ENCODE measurements around the gene GRAMD4.
"Not testable (repeated sequence)": the region's sequence is repeated elsewhere in the genome, so short reads cannot be mapped to it uniquely, and the experiment has no call there.

The GRAMD4 gene

DNA sequence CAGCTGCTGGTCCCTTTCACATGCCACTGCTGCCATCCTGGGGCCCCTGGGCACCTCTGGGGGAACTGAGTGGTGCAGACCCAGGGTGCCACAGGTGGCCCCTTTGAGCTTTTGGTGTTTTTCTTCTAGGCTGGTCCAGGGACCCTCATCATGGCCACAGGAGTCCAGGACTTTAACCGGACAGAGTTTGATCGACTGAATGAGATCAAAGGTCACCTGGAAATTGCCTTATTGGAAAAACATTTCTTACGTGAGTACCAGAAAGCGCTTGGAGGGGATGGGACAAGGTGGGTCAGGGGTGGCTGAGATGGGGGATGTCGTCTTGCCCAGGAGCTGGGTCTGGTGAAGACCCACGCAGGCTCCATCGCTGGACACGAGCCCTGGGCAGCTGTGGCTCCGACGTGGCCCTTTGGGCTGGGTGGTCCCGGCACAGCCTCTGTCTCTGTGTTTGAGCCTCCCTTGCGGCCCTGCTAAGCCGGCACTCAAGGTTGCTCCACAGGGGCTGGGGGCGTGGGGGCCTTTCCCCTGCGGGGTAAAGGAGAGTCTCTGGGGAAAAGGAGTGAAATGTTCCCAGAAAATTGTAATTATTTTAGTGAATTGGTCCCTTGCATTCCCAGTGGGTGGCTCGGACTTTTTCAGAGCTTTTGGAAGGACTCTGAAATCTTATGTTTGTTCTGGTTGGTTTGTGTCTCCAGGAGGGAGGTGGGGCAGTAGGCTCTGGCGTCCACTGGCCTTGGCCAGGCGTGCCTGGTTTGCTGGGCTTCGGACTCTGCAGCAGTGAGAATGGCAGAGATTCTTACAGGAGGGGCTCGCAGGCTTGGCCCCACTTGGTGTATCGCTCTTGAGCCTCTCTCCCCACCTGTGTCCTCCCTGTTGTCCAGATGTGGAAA lies 17.8 kb downstream of the GRAMD4 start:
- no peak for DNase-seq (ENCODE audit: low spot score)

GRCh38 chr22:46638601-46639431 lies 18.6 kb downstream of the GRAMD4 start:
- DNase-seq (ENCODE audit: low spot score), result no peak

DNA sequence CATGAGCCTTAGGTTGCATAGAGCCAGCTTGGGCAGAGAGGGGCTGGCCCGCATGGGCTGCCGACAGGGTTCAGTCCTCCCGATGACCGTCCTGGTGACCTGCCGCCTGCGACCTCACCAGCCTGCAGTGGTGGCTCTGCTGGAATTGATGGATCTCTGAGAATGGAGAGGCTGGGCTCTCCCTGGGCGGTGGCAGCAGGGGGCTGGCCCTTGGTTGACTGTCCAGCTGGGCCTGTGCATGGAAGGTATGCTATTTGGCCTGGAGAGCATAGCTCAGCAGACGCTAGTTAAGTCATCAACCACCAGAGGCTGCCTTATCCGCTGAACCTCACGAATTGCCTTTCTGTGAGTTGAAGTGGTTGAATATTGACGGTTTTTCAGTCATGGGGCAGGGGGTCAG lies 19.7 kb downstream of the GRAMD4 start:
- no peak for DNase-seq (ENCODE audit: low spot score)

- DNase-seq (ENCODE audit: low spot score), result no peak
These were observed 20.3 kb downstream of the GRAMD4 start for GRCh38 chr22:46640293-46641055.

DNA sequence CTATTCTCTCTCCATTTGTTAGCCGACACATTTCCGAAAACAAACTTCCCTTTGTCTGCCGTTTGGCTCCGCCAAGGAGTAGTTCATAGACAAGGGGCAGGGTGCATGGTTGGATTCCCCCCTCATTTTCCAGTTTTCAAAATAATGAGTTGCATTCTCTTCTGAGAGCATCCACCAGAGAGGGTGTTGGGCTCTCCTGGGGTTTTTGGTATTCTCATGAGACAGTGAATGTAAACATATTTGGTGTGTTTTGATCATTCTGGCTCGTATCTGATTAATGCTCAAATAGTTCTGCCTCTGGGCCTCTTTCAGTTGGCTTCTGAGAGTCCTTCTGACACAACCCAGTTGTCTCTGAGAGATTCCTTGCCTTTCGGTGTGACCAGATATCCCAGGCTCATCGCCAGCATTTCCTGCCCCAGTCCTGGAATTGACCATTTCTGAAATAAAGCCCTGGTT lies 21.7 kb downstream of the GRAMD4 start:
- no peak for DNase-seq (ENCODE audit: low spot score)

- not testable (repeated sequence) for DNase-seq (ENCODE audit: low spot score)
These were observed 22.8 kb downstream of the GRAMD4 start for GRCh38 chr22:46642840-46643480.

- DNase-seq (ENCODE audit: low spot score), result no peak
These were observed 26.5 kb downstream of the GRAMD4 start for GRCh38 chr22:46646531-46647215.

GRCh38 chr22:46648225-46648820 lies 28.1 kb downstream of the GRAMD4 start:
- not testable (repeated sequence) for DNase-seq (ENCODE audit: low spot score)

- DNase-seq (ENCODE audit: low spot score), result peak; percentile 56
These were observed 29.2 kb downstream of the GRAMD4 start for GRCh38 chr22:46649141-46650077.

- DNase-seq (ENCODE audit: low spot score), result no peak
These were observed 30.1 kb downstream of the GRAMD4 start for GRCh38 chr22:46650078-46650810.

GRCh38 chr22:46651316-46651715 lies 31.1 kb downstream of the GRAMD4 start:
- no peak for DNase-seq (ENCODE audit: low spot score)

DNA sequence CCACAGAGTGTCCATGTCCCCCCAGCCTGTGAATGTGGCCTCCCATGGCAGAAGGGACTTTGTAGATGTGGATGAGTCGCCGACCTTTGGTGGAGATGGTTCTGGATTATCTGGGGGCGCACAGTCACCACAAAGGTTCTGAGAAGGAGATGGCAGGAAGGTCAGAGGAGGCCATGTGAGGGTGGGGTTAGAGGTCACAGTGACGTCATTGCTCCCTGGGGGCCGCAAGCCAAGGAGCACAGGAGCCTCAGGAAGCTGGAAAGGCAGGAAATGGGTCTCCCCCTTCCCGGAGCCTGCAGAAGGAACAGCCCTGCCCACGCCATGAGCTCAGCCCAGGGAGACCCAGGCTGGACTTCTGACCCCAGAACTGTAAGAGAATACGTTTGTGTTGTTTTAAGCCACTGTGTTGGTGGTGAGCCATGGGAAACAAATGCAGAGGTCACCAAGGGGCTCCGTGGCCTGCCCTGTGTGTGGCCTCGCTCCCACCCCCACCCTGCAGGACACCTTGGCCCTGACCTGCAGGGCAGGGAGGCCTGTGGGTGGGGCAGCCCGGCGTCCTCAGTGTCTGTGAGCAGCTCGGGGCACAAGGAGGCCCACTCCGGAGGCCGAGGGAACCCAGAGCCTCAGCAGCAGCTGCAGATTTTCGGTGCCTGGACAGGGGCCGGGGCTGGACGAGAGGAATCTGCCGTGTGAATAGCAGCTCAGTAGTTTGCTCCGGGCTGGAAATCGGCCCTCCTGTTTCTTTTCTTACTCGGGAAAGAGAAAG lies 32.1 kb downstream of the GRAMD4 start:
- no peak for DNase-seq (ENCODE audit: low spot score)

DNA sequence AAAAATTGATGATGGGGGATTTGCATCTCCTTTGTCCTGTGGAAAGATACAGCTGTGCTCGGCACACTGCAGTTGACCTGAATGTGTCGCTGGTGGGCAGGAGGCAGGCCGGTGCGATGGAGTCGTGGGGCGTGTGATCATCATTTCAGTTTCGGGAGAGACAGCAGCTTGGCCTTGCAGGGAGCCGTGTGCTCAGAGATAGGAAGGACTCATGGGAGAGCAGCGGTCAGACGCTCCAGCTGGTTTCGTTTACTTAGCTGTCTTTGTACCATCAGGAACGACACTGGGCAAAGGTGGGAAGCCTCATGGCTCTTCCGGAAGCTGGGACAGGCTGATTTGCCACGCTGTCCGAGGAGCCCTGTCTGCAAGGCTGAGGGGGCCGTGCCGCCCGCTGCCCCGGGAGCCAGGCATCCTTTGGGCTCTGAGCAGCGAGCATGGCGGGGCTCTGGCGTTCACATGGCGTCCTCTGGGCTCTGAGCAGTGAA lies 32.7 kb downstream of the GRAMD4 start:
- DNase-seq (ENCODE audit: low spot score), result no peak

DNA sequence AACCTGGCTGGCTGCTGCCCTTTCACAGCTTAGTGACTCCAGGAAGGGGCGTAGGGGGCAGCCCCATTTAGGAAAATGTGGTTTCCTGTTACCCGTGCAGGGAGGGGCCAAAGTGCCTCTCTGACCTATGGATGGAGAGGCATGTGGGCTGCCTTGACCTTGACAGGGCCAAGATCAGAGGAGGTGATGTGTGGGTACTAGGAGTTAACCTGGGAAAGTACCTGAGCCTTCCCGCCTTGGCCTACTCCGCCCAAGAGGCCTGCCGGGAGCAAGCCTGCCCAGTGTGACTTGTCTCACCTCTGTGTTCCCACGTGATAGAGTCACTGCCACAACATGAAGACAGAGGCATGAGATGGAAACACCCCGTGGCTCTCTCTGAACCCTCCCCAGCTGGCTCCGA lies 33.4 kb downstream of the GRAMD4 start:
- no peak for DNase-seq (ENCODE audit: low spot score)

- no peak for DNase-seq (ENCODE audit: low spot score)
These were observed 34.2 kb downstream of the GRAMD4 start for GRCh38 chr22:46654426-46654825.

DNA sequence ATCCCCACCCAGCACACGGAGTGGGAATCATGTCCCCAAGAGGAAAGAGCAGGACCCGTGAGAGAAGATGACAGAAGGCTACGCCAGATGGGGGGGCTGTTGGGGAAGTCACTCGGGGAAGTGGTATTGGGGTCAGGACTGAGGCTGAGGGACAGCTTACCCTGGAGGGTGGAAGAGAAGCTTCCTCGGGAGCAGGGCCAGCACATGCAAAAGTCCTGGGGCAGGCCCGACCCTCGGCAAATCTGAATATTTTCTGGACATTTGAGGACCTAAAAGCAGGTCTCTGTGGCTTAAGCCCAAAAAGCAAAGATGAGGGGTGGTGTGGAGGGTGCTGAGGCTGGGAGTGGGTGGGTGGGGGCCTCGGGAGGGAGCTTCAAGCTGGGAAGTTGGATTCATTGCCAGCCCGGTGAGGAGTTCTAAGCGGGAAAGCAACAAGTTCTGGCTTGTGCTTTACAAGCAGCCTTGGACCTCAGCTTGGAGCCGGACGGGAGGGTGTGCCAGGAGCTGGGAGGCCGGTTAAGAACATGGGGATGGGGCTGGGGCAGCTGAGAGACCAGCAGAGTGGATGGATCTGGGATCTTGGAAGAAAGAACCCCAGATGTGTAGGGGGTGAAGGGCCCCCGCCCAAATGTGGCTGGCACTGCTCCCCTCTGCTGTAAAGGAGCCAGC lies 34.9 kb downstream of the GRAMD4 start:
- no peak for DNase-seq (ENCODE audit: low spot score)

GRCh38 chr22:46655861-46656608 lies 35.8 kb downstream of the GRAMD4 start:
- no peak for DNase-seq (ENCODE audit: low spot score)

Data from hematopoietic multipotent progenitor cell treated with erythropoietin and hydrocortisone succinate and interleukin-3 and kit ligand, for 15 days (in vitro differentiated cells).